Fibroblast of mammary gland (primary cell): ENCODE results near the gene CCDC85A.

Source experiments
- DNase-seq: peaks from one replicate; pipeline ENCODE4 v3.0.0-alpha.2; 2010; ENCODE audit warnings: low read depth
- H3K4me3 ChIP-seq: 2 replicates; pipeline ENCODE4 v1.5.1; 2011; ENCODE audit warnings: low read depth, mild to moderate bottlenecking, low read length, moderate library complexity; ENCODE audit not compliant: control insufficient read depth
- CTCF ChIP-seq: conservative IDR thresholded peaks from 2 replicates; pipeline ENCODE4 v1.5.1; 2011; ENCODE audit warnings: low read depth, low read length, inconsistent platforms; ENCODE audit not compliant: control insufficient read depth, insufficient read depth

The CCDC85A gene

GRCh38 chr2:56335101-56335500 lies 151.3 kb downstream of the CCDC85A start:
- DNase-seq, result peak; percentile 30
- no peak overlapping the region for H3K4me3 ChIP-seq

GRCh38 chr2:56337342-56337741 lies 153.6 kb downstream of the CCDC85A start:
- no peak overlapping the region for H3K4me3 ChIP-seq
- no peak for TF ChIP-seq CTCF
- DNase-seq, result no peak

More at GRCh38 chr2:56335101-56335500, 151.3 kb downstream of the CCDC85A start:
- no peak for TF ChIP-seq CTCF

- DNase-seq, result no peak
- no peak for TF ChIP-seq CTCF
- H3K4me3 ChIP-seq, result no peak overlapping the region
Measured at GRCh38 chr2:56338232-56338631, 154.4 kb downstream of the CCDC85A start.

- DNase-seq, result no peak
- H3K4me3 ChIP-seq, result no peak overlapping the region
- TF ChIP-seq CTCF, result no peak
Measured at GRCh38 chr2:56344771-56345170, 161.0 kb downstream of the CCDC85A start.

GRCh38 chr2:56347881-56348280 lies 164.1 kb downstream of the CCDC85A start:
- no peak overlapping the region for H3K4me3 ChIP-seq
- DNase-seq, result no peak
- TF ChIP-seq CTCF, result no peak

- no peak overlapping the region for H3K4me3 ChIP-seq
- TF ChIP-seq CTCF, result no peak
- no peak for DNase-seq
Measured at GRCh38 chr2:56348392-56349210, 164.8 kb downstream of the CCDC85A start.
